GM12892 (cell line): ENCODE data around the gene MVB12B.

ENCODE experiments used
- DNase-seq: peaks from one replicate; pipeline ENCODE4 v3.0.0; 2011; ENCODE audit not compliant: insufficient read length
- FAIRE-seq: peaks from 2 replicates; lab custom pipeline; 2011; peaks lifted over from hg19 to GRCh38; lab: Jason Lieb, UNC
- POLR2A ChIP-seq: IDR thresholded peaks from 2 replicates; pipeline ENCODE4 v1.6.1; 2011; ENCODE audit warnings: low read depth, low read length, control low read depth
- POLR2AphosphoS5 ChIP-seq: IDR thresholded peaks from 2 replicates; pipeline ENCODE4 v1.6.1; 2011; ENCODE audit warnings: low read depth, low read length, control low read depth
- TAF1 ChIP-seq: IDR thresholded peaks from 2 replicates; pipeline ENCODE4 v1.6.1; 2011; ENCODE audit warnings: low read depth, mild to moderate bottlenecking, control low read depth, low read length, borderline replicate concordance

MVB12B gene

DNA sequence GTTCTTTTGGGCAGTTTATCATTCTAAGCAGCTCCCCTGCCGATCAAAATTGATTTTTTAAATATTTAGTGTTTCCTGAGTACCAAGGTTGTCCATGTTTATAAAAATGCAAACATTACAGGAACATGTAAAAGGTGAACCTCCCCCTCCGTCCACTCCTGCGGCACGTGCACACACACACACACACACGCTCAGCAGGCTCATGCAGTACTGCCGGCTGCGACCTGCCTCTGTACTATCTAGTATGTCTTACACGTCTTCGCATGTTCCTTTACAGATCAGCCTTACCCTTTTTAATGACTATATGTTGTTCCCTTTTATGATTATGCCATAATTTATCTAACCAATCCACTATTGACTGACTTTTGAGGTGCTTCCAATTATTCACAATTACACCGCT is 165.3 kb downstream of the MVB12B start:
- TF ChIP-seq POLR2A: no peak
- TF ChIP-seq TAF1: no peak
- no peak for TF ChIP-seq POLR2AphosphoS5
- DNase-seq (no peak), FAIRE-seq (no peak)

DNA sequence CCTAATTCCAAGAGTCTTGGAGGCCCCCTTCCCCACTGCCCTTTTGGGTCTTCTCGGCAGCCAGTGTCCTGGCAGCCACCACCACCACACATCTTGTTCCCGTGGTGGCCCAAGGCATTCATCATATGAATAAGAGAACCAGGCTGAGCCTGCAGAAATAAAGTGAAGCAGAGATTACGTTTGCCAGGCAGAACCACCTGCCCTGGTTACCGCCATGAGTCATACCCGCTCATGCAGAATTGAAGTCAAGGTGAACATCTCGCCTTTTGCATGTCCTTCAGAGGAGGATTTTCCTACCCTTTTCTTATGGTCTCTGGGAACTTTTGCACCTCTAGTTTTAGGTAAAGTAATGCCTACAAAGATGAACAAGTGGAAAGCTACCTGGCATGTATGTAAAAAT is 167.6 kb downstream of the MVB12B start:
- FAIRE-seq (no peak), DNase-seq (no peak)
- no peak for TF ChIP-seq TAF1
- no peak for TF ChIP-seq POLR2A
- TF ChIP-seq POLR2AphosphoS5: no peak

DNA sequence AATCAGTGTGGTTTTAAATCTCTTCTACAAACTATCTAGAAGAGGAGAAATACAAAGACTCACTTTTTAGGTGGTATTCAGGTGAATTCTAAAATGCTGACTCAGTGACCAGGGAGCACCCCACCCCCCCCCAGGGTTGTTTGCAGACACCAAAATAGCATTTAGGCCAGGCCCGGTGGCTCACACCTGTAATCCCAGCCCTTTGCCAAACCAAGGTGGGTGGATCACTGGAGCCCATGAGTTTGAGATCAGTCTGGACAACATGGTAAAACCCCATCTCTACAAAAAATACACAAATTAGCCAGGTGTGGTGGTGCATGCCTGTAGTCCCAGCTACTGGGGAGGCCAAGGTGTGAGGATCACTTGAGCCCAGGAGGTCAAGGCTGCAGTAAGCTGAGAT is 168.1 kb downstream of the MVB12B start:
- FAIRE-seq (no peak), DNase-seq (no peak)
- TF ChIP-seq TAF1 (no peak), POLR2AphosphoS5 (no peak), POLR2A (no peak)

DNA sequence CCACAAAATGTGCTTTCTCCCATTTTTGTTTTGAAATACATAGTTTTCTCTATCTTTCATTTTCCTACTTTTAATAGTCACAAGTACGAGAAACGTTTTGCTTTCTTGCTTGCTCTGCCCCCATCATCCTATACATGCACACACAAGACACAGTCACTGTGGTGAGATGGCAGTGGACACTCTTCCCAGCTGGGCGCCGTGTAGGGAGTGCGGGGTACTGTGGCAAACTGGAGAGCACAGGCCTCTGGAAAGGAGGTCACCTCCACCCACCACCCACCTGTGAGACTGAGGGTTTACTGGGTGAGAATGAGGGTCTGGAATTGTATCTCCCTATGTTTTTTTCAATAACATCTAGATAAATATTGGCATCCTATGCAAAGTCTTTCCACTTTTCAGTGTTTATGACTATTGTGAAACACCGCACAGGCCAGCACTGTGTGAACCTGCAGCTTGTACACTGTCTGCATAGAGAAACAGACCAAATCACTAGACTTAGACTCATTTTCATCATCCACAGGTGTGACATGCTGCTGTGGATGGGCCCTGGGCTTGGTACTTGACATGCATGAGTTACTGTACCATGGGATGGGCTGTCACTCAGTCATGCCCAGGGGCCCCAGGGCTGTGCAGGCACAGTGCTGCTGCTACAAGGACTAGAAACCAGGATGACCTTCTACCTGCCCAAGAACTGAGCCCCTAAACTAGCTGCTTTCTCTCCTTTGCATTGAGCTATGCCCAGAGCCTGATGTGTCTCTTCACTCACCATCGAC is 169.0 kb downstream of the MVB12B start:
- TF ChIP-seq TAF1 (no peak), POLR2A (no peak), POLR2AphosphoS5 (no peak)
- no peak for FAIRE-seq

DNA sequence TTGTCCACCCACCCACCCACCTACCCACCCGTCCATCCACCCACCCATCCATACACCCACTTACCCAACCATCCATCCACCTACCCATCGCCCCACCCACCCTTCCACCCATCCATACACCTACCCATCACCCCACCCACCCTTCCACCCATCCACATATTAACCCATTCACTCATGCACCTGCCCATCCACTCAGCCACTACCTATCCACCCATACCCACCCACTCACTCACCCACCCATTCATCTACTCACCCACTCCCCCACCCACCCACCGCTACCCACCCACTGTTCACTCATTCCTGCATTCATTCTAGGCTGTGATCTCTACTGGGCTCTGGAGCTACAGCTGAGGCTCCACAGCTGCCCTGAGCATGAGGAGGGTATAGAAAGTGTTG is 169.6 kb downstream of the MVB12B start:
- DNase-seq: no peak
- FAIRE-seq: no peak
- TF ChIP-seq TAF1 (no peak), POLR2A (no peak), POLR2AphosphoS5 (no peak)

More for the DNA sequence above, 169.0 kb downstream of the MVB12B start:
- DNase-seq: no peak

DNA sequence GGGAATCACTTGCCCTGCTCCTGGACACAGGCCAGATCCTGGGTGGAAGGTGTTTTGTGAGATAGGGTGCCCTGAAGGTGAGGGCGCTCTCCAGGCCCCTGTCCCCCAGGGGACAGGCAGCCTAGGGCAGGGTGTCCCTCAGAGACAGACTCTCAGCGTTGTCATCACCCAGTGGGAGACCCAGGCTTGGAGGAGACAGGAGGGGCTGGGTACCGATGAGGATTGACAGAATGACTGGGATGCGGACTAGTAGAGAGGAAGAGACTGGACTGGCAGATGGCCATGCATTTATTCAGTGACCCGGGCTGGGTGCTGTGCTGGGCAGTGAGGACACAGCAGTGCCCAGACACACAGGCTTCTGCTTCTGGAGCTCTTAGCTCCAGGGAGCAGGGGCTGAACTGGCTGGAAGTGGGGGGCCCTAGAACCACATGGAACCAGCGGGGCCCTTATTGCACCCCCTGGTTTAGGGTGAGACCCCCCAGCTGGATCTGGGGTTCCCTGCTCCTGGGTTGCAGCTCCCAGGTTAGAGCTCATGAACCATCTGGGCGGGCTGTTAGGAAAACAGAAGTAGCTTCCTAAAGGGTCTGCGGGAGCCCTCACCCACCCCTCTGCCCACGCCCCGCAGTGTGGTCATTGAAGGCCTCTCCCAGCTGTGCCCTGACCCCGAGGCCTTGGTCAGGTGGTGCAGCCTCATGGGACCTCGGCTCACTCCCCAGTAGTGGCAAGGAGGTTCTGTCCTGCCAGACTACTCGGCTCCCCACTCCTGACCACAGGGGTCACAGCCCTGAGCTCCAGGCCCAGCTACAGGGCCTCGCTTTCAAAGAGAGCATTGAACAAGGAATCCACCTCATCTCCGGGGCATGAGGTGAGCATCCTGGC is 170.4 kb downstream of the MVB12B start:
- no peak for FAIRE-seq
- DNase-seq: no peak
- TF ChIP-seq TAF1 (no peak), POLR2A (no peak), POLR2AphosphoS5 (no peak)

DNA sequence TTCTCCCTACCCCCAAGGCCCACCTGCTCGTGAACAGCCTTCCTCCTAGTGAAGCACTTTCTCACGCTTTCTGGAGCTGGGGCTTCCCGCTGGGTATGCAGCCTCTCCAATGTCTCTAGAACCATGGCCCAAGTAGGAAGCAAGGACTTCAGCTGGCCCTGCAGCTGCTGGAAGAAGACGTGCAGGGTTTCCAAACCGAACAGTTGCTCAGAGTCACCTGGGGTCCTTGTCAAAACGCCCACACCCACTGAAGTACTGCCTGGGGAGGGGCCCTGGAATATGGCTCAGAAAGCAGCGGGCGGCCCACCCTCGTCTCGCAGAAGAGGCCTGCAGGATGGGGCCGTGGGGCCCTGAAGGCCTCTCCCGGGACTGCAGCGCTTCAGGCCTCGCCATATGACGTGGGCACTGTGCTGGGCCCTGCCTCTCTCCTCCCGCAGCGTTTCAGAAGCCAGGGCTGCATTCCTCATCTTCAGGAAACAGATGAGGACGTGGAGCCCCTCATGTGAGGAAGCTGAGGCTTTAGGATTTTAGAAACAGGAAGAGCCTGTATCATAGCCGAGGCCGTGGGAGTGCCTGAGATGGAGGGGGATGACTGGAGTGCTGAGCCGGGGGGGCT is 171.1 kb downstream of the MVB12B start:
- TF ChIP-seq TAF1: no peak
- TF ChIP-seq POLR2AphosphoS5: no peak
- no peak for TF ChIP-seq POLR2A
- DNase-seq (no peak), FAIRE-seq (no peak)

DNA sequence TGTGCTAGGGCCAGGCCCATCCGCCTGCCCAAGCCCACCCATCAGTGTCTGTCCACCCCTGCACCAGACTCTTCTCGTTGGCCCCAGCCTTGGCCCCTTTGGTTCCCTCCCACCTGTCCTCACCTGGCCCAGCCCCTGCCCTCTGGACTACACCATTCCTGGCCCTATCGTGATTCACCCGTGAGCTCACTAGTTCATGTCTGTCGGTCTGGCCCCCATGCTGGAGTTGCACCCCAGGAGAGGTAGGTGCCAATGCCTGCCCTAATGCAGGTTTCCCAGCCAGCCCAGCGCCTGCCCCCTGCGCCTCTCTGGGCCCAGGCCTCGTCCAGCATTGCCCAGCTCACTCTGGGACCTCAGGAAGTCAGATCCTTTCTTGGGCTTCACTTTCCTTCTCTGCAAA is 171.7 kb downstream of the MVB12B start:
- no peak for FAIRE-seq

DNA sequence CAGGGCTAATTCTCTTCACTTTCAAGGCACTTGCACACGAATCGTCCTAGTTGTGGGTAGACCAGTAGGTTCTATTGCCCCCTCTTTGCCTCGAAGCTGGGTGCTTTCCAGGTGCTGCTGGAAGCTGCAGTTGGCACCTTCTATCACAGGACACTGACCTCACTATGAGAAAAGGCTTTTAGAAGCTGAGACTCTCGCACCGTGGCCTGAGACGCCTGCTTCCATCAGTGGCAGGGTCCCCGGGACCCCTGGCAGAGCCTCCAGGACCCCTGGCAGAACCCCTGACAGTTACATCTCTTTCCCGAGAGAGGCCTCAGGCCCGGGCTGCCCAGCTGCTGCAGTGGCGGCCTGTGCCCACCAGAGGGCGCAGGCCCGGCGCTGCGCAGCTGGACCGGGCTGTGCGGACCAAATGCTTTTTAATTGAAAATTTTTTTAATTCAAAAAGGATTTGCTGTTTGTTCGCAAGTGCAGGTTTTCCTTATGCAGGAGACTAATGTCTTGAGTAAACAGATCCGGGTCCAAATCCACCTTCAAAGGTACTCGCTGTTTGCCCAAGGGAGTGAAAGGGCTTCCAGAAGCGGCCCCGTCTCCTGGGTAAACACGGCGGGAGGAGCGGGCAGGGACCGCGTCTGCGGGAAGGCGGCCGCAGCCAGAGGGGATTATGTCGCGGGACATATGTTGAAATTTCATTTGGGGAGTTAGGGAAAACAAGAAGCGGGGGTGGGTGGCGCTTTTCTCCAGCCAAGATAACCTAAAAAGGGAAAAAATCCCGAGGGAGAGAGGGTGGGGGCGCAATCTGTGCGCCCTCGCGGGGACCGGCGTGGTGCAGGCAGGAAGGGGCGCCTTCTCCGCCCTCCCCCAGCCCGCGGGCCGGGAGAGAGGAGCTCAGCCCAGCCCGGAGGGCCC is 172.6 kb downstream of the MVB12B start:
- TF ChIP-seq TAF1 (no peak), POLR2A (no peak), POLR2AphosphoS5 (no peak)
- FAIRE-seq: peak; percentile 71
- DNase-seq: peak; percentile 65

More for the DNA sequence above, 171.7 kb downstream of the MVB12B start:
- DNase-seq: no peak
- TF ChIP-seq TAF1 (no peak), POLR2A (no peak), POLR2AphosphoS5 (no peak)

DNA sequence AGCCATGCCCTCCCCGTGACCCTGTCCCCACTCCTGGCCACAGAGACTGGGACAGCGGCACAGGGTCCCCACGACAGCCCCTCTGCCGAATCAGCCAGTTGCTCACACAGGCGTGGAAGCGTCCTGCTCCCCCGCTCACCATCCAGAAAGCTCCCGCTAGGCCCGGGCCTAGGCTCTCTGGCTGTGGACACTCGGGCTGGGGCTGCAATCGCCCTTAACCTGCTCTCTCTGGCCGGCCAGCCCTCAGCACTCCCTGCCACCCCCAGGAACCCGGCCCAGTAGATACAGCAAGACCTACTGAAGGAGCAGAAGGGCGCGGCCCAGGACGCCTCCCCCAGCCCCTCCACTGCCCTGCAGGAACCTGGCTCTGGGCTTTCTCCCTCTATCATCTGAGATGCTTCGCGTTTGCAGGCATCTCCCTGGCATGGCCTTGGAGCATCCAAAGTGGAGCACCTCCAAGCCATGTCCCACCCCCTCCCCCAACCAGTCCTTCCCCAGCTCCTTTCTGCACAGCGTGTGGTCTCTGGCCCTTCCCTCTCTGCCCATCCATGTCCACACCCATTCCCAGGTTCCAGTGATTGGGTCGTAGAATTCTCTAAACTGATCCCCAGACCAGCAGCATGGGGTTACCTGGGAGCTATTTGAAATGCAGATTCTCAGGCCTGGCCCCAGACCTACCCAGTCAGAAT is 173.4 kb downstream of the MVB12B start:
- DNase-seq (no peak), FAIRE-seq (no peak)
- TF ChIP-seq TAF1 (no peak), POLR2A (no peak), POLR2AphosphoS5 (no peak)
